CD1c-positive myeloid dendritic cell (primary cell): Measurements from ENCODE around the gene PLAC8.
A peak's percentile ranks its signal among the peaks of the same experiment; 100 is the strongest.
"Not testable (repeated sequence)": the region's sequence is repeated elsewhere in the genome, so short reads cannot be mapped to it uniquely, and the experiment has no call there.

Experiments used
- DNase-seq: peaks from one replicate; pipeline ENCODE4 v3.0.0-alpha.2; 2016; ENCODE audit errors: extremely low spot score

PLAC8 gene, protein sequence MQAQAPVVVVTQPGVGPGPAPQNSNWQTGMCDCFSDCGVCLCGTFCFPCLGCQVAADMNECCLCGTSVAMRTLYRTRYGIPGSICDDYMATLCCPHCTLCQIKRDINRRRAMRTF

DNA sequence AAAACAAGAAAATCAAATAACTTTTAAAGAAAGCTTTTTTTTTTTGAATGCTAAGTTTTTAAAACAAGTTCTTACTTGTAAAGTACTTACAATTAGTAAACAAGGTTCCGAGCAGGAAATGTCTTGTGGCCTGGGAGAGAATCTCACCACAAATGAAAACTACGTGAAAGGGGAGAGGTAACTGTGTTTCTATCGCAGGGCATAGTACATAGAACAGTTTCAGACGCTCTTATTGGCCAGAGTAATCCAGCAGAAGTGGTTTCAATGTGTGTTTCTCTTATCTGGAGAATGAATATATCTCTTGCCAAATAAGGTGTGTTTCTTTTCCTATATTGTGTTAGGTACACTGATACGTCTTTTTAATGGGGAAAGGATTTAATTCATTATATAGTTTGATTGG, at the start of gene PLAC8:
Gene PLAC8, minus strand, starts transcription at position 154 of the 400 bp plus-strand sequence. CDS start 6,808 bp downstream, outside the sequence.
- DNase-seq, result peak; percentile 51

DNA sequence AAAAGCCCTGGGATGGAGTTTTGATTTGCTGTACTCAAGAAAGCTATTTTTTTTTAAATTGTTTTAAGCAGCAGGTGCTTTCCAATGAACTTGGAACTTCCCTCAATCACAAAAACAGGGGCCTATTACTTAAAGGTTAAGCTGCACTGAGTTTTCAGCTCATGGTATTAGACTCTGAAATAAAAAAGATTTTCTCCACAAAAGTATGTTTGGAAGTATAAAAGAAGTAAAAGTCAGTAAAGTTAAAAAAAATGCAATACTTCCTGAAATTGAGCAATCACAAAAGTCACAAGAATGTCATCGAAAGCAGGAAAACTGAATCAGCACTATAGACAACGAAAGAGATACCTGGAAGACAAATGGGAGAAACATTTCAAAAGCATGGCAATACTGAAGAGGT, 38.9 kb upstream of the PLAC8 start:
- DNase-seq, result peak; percentile 49

DNA sequence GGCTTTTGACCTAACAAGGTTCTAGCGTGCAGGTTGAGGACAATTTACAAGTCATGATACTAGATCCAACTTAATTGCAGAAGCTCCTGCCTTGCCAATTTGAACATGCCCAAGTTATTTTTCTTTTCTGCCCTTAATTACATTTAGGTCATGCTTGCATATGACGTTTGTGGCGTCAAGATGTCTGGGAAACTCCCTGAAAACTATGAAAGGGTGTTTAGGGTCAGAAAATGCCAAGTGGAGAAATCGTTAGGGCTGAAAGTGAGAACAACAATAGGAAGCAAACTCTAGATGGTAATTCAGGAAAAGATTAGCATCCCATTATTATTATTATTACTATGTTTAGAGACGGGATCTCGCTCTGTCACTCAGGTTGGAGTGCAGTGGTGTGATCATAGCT, 38.2 kb upstream of the PLAC8 start:
- DNase-seq, result no peak

DNA sequence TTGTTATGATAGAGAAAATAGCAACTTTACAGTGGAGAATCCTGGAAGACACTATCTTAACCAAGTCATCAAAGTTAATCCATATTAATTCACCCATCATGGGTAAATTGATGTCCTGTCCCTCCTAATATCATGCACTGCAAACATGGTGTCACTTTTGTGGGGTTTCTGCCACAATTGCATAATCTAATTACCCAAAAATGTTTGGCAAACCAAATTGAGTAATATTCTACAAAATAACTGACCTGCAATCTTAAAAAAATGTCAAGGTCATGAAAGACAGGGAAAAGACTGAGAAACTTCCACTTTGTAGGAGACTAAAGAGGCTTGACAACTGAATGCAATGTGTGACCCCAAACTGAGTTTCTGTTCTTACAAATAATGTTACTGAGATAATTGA, 37.1 kb upstream of the PLAC8 start:
- no peak for DNase-seq

DNA sequence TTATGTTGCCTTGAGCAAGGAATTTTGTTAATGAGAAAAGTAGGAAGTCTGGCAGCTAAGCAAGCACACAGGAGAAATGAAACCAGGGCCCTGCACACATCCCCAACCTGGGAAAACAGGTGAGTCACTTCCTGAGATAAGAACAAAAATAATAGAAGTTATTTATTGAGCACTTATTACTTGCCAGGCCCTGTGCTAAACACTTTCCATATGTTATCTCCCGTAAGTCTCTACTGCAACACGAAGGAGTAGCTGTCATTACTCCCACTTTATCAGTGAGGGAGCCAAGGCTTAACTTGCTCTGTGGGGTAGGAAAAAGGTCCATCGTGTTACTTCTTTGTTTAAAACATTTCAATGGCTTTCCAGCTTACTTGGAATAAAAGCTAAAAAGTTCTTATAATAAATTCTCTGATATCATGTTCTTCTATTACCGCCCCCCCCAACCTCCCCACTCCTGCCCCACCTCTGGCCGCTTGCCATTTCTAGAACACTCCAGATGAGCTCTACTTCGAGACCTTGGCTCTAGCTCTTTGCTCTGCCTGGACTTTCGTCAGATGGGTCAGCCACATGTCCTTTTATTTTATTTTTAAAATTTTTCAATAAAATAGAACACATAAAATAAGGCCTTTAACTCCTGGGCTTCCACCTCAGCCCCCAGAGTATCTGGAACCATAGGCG, 36.3 kb upstream of the PLAC8 start:
- peak; percentile 61 for DNase-seq

DNA sequence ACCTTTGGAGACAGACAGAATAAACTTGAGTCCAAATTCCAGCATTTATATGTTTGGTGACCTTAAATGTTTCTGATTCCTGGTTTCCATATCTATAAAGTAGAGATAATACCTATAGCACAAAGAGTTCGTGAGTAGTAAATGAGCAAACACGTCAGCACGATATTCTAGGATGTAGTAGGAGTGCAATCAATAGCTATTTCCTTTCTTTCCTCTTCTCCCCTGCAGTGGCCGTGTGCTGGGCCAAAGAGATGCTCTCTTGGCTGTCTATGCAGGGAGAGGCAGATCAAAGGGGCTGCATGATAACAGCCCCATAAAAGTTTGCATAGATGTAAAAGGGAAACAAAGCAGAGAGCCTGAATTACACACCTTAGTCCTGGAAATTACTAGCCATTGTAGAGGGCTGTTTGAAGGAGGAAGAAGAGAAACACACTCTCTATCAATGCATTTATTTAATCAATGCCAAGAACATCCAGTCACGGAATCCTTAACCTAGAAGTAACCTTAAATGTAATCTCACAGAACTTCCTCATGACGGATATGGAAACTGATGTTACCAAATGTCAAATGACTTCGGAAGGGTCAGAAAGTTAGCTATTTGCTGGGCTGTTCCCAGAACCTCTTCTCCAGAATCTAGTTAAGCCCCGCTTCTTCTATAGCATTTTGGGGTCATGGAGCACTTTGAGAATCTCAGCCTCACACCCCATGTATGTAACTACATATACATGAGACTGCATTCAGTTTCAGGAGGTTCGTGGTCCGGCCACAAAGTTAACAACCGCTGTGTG, 35.5 kb upstream of the PLAC8 start:
- DNase-seq, result peak; percentile 71

DNA sequence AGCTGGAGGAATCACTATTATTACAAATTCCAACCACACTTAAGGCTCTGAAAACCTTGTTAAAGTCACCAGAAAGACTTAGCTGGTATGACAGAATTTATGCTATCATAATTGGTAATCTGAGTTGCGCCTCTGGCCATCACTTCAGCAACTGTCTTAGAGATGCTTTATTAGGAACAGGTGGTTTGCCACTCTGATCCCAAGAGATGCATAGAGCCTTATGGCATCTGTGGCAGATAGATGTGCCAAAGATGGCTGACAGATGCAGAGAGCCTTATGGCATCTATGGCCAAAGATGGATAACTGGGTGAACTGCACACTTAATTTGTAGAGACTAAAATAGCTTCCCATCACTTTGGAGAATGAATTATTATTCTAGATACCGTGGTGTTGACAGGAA, 32.3 kb upstream of the PLAC8 start:
- no peak for DNase-seq

DNA sequence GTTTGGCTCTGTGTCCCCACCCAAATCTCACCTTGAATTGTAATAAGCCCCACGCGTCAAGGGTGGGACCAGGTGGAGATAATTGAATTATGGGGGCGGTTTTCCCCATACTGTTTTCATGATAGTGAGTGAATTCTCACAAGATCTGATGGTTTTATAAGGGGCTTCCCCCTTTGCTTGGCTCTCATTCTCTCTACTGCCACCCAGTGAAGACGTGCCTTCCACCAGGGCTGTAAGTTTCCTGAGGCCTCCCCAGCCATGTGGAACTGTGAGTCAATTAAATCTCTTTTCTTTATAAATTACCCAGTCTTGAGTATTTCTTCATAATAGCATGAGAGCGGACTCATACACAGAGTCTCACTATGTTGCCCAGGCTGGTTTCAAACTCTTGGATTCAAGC, 31.2 kb upstream of the PLAC8 start:
- not testable (repeated sequence) for DNase-seq

DNA sequence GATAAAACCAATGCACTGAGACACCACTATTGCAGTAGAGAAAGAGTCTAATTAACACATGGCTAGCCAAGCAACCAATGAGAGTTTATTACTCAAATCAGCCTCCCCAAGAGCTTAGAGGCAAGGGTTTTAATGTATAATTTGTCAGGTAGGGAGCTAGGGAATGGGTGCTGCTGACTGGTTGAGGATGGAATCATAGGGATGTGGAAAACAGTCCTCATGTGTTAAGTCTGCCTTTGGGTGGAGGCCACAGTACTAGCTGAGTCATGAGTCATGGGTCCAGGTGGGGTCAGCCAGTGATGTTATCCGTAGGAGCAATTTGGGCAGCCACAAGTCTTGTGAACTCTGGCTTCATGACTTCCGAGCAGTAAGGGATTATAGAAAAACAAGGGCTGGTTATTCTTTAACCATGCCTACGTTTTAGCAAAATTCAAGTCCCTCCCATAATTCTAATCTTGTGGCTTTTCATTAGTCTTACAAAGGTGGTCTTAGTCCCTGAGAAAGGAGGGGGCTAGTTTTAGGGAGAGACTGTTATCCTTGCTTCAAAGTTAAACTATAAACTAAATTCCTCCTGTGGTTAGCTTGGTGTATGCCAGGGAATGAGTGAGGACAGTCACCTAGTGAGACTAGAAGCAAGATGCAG, 25.1 kb upstream of the PLAC8 start:
- no peak for DNase-seq

DNA sequence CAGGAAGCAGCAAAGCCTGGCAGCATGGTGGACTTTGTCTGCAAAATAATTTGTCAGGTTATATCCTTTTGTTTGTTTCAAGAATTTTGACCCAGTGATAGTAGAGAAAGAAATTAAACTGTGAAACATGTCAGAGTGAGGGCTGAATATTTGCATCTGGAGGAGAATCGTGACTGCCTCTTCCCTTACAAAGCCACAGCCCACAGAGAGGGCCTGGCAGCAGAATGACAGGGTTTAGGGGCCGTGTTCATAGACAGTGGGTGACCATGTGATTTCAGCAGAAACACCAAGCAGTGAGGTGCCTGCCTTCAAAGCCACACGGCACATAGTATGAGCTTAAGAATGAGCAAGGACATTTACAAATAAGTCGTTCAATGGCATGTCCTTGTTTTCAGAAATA, 24.4 kb upstream of the PLAC8 start:
- no peak for DNase-seq

DNA sequence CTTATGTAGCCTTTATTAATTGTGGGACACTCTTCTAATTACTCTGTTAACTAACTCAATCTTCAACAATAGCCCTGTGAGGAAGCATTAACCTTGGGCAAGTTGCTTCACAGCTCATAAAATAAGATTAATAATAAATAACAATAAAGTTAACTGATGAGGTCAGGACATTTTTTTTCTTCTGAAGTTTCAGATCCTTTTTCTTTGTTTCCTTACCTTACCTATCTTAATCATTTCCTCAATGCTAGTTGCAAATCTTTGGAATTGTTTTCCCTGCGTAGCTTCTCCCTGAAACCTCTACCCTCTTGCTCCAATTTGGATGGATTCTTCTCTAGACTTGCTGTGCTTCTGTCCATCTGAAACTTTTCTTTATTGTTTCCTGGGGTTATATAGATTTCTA, 17.5 kb upstream of the PLAC8 start:
- DNase-seq, result no peak

DNA sequence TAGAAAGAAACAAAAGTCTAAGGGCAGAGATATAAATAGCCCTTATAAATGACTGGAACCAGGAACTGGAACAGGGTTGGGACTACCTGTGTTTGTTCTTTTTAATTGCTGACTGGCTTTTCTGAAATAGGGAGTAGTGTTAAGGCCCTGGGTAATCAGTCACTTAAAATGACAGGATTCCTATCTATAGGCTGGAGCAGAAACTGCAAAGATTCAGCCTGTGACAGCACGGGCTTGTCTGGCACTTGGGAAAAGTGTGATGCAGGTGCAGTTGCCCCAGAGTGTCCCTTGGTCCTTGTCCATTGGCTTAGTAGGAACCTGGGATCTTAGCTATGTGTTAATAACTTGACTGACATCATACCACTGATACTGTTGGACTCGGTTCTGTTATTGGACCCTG, 14.7 kb upstream of the PLAC8 start:
- DNase-seq, result no peak

DNA sequence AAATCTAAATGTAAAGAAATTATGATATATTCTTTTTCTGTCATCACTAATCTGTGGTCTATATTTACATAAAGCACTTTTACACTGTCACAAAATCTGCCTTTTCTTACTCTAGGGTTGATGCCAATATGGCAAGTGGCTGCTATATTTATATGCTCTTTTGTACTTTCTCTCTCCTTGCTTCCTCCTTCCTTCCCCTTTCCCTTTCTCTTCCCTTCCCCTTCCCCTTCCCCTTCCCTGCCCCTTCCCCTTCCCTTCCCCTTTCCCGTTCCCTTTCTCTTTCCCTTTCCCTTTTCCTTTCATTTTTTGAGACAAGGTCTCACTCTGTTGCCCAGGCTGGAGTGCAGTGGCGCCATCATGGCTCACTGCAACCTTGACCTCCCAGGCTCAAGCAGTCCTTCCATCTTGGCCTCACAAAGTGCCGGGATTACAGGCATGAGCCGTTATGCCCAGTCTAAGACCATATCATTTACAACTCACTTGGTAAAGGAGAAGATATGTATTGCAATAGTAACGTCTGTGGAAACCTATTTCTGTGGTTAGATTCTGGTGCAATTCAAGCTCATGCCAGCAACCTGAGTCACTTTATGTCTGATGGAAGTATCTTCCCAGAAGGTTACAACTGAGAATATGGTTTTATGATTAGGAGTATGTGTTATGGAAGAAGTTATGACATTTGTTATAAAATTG, 13.9 kb upstream of the PLAC8 start:
- DNase-seq, result no peak

DNA sequence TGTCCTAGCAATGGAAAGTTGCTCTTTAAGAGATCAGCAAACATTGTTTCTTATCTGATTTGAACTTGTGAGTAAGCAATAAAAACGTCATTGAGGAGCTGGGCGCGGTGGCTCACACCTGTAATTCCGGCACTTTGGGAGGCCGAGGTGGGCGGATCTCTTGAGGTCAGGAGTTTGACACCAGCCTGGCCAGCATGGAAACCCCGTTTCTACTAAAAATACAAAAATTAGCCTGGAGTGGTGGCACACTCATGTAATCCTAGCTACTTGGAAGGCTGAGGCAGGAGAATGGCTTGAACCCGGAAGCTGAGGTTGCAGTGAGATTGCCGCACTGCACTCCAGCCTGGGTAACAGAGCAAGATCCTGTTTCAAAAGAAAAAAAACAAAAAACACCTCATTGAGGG, 11.2 kb upstream of the PLAC8 start:
- peak; percentile 58 for DNase-seq

DNA sequence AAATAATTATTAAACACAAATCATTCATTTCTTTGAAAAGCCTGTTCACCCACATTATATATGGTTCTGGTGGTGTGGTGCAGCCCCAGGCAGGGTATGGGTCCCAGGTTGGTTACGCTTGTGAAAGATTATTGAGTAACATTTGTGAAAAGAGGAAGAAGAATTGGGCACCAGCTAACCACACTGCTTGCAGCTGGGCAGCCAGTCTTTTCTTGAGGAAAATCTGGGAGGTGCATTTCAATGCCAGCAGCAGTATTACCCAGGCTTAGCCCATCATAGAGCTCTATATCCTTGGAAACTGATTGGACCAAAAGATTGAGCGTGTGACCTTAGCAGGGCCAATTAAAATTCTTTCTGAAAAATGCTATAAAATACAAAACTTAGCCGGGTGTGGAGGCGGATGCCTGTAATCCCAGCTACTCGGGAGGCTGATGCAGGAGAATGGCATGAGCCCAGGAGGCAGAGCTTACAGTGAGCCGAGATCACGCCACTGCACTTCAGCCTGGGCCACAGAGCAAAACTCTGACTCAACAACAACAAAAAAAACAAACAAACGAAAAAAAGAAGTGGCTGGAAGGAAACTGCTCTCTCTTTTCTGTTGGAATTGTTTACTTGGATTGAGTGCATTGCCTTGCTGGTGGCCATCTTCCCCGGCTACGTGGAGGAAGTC, 9.7 kb upstream of the PLAC8 start:
- peak; percentile 85 for DNase-seq

DNA sequence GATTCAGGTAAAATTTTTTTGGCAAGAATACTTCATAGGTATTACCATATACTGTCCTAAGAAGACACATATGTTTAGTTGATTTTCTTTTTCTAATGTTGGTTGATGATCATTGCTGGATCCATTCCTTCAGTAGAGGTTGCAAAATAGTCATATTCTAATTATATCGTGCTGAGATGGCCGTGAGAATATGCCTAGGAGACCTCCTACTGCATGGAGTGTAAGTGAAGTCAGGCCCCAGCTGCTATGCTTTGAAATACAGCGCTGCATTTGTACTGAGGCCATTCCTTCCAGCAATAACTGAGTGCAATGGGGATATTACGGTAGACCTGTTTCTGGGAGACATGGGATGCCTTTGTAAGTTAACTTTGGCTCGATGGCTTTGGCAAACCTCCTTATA, 6.7 kb upstream of the PLAC8 start:
- no peak for DNase-seq

DNA sequence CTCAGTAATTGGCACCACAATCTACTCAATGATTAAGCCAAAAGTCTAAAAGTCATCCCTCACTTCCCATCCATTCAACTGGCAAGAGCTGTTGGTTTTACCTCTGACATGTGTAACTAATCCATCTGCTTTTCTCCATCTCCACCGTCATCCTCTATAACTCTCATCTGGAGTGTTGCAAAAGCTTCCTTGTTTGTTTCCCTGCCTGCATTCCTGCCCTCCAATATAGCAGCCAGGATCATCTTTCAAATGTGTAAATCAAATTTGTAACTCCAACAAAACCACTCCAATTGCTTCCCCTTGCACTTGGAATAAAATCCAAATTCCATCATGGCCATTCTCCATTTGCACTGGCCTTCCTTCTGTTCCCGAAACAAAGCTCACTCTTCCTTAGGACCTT, 4.3 kb upstream of the PLAC8 start:
- DNase-seq, result no peak

DNA sequence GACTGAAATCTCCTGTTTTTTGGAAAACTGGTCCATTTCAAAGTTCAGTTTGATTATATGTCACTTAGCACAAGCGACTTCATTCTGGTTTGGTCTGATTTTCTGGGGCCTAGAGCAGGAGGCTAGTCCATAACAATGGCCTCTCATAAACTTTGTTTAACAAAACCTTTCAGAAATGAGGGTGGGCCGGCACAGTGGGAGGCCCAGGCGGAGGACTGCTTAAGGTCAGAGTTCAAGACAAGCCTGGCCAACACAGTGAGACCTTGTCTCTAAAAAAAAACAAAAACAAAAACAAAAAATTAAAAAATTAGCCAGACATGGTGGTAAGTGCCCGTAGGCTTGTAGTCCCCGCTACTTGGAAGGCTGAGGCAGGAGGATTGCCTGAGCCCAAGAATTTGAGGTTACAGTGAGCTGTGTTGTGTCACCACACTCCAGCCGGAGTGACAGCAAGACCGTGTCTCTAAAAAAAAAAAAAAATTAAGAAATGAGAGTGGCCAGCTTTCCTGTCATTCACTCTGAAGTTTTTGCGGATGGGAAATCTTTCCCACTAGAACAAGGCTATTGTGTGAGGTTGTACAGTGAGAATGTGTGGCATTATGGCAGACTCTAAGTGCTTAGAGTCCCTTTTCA, 1.2 kb upstream of the PLAC8 start:
- DNase-seq, result no peak

DNA sequence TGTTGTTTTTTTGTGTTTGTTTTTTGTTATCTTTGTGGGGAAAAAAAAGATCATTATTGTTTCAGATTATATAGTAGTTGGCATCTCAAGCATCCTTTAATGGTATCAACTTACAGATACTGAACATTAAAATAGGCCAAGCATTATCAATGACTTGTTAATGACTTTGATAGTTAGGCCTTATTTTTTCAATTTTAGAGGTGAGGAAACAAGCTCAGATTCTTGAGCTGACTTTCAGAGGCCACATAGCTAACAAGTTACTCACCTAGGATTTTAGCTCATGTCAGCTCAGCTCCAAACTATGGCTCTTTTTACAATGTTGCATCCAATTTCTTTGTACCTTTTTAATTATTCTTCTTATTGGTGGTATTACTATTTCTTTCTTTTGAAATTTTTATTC, 471 bp upstream of the PLAC8 start:
- no peak for DNase-seq

DNA sequence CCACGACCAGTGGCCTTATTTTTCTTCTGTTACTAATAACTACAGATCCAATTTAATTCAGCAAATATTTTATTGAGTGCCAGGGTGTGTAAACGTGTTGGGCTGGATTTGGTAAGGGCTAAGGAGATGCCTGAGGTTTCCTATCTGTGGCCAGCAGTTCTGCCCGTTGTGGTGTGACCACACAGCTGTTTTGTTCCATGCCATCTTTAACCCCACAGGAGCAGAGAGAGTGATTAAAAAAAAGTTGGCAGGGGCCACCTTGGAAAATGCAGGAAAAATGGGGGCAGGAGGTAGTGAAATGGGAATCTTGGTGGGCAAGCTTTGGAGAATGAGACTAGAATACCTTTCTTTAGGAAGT, 1.1 kb downstream of the PLAC8 start:
- no peak for DNase-seq
